Measurements from ENCODE around the gene UXS1.

DNA sequence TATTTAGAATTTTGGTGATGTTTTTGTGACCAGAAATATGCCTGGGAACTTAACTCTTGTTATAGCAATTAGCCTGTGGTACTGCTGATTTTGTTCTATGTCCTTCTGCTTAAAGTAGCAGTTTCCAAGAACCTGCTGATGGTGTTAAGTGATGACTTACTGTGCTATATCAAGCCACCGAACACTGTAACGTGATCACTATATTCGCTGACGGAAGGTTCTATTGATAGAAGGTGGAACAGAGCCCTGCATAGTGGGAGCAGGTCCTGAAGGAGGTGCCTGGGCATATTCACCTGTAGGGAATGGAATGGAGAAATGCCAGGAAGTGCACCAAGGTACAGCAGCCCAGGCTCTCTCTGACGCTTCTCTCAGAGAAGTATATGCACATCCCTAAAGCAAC is 76.8 kb downstream of the UXS1 start:
- TF ChIP-seq CTCF (IDR thresholded peaks at IDR 0.05; ENCODE audit: extremely low read depth in 1 of 2, insufficient read depth in 1 of 2, low read depth in 1 of 2, low read length in 2 of 2) (no peak), EZH2 (IDR thresholded peaks at IDR 0.05; ENCODE audit: borderline replicate concordance, low read depth, low read length, severe bottlenecking) (no peak), POLR2A (IDR thresholded peaks at IDR 0.05; ENCODE audit: low read depth, low read length) (no peak), MAX (IDR thresholded peaks at IDR 0.05; ENCODE audit: insufficient read depth, insufficient read length) (no peak), POLR2AphosphoS5 (IDR thresholded peaks at IDR 0.05; ENCODE audit: insufficient read depth, low read depth, low read length) (no peak)
